ENCODE results near the gene HSPA2. TPM values are rescaled to one million over a fixed set of nuclear protein-coding genes. Genes with fewer than 3 reads are reported as not detected.
A peak's percentile ranks its signal among the peaks of the same experiment; 100 is the strongest.

Gene HSPA2
- polyA plus RNA-seq, 1 donor (not counting 4 experiments of a cell fraction or from before 2014, with no cell fraction given), result 12.0 TPM

DNA sequence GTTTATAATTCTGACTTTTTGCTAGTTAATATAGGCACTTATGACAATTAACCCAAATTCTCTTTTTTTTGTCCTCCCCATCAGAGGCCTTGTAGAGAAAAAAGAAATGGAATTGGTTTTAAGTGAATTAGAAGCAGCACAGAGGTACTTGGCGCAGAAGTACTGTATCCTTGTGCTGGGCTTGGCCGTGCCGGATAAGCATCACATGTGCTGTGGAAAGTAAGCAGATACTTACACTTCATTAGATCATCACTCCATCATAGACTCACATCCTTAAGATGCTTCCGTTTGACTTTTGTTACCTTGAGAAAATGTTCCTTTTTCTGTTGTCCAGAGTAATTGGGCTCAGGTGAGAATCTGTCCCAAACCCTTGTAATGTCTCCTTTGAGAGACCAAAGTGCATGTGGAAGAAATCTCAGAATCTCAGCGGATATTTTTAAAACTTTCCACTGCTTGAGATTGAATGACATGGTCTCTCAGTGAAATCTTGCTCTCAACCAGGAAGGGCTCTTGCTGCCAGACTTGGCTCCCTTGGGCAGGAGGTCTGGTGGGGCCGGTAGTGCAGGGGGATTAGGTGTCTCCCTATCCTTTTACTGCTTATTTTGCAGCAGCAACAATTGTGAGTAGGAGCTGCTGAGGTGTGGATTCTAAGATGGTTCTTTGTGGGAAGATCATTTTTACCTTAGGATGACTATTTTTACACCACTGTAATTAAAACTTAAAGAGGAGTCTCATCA is 34.0 kb downstream of the HSPA2 start:
- FAIRE-seq (no peak), DNase-seq (ENCODE audit: low read depth, low spot score) (no peak)
- TF ChIP-seq EZH2 (IDR thresholded peaks at IDR 0.05; ENCODE audit: low read length), result no peak
- TF ChIP-seq CTCF (optimal IDR thresholded peaks at IDR 0.05 in 1 of 3, IDR thresholded peaks at IDR 0.05 in 1 of 3, conservative IDR thresholded peaks at IDR 0.05 in 1 of 3; ENCODE audit: extremely low read depth in 1 of 3, insufficient read depth in 2 of 3, low read length in 3 of 3), result no peak
- Histone ChIP-seq H3K4me1 (ENCODE audit: control insufficient read depth, extremely low read depth, insufficient read depth, low read length) (peaks cover 1% of the 10 kb centered on the region), H4K20me1 (ENCODE audit: control insufficient read depth, extremely low read depth, insufficient read depth, low read length) (no peaks in the 10 kb centered on the region), H3K9me1 (ENCODE audit: control insufficient read depth, extremely low read depth, insufficient read depth, low read length) (no peaks in the 10 kb centered on the region), H3K27me3 (ENCODE audit: control insufficient read depth, extremely low read depth, insufficient read depth, low read length) (no peaks in the 10 kb centered on the region), H3K36me3 (ENCODE audit: control insufficient read depth in 2 of 2, extremely low read depth in 1 of 2, insufficient read depth in 2 of 2, low read length in 2 of 2) (no peaks in the 10 kb centered on the region), H3K4me2 (ENCODE audit: control insufficient read depth, extremely low read depth, insufficient read depth, low read depth, low read length) (no peak overlapping the region), H3K9me3 (ENCODE audit: control insufficient read depth, low read depth, low read length) (no peaks in the 10 kb centered on the region), H3K79me2 (ENCODE audit: control insufficient read depth, insufficient read depth, low read length) (no peaks in the 10 kb centered on the region), H2AFZ (ENCODE audit: control insufficient read depth, low read length) (no peak overlapping the region), H3K27ac (ENCODE audit: control insufficient read depth, insufficient read depth, low read length) (no peak overlapping the region), H3K9ac (ENCODE audit: control insufficient read depth, extremely low read depth, insufficient read depth, low read length) (no peak overlapping the region), H3K4me3 (ENCODE audit: control insufficient read depth in 2 of 3, extremely low read depth in 1 of 3, insufficient read depth in 2 of 3, low read depth in 1 of 3, low read length in 3 of 3) (no peak overlapping the region)
- dilution Hi-C loops (cut with MboI; ENCODE audit: extremely low pct_ligation_motif_present, low sequenced_read_pairs), result no loop called here

DNA sequence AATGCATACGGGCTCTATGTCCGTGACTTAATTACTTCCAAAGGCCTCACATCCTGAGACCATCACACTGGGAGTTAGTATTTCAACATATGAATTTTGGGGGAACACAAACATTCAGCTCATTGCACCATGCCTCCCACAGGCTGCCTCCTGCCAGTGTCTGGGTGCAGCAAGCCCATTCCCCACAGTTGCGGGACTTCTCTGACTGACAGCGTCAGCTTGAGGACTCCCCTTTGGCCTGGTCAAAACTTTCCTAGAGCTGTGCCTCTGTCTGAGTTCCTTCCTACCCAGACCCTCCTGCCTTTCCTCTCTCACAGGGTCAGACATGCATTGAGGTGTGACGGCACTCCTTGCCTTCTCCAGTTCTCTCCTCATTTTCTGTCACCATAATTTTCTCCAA is 36.7 kb downstream of the HSPA2 start:
- TF ChIP-seq CTCF (optimal IDR thresholded peaks at IDR 0.05 in 1 of 3, IDR thresholded peaks at IDR 0.05 in 1 of 3, conservative IDR thresholded peaks at IDR 0.05 in 1 of 3; ENCODE audit: extremely low read depth in 1 of 3, insufficient read depth in 2 of 3, low read length in 3 of 3) (no peak), EZH2 (IDR thresholded peaks at IDR 0.05; ENCODE audit: low read length) (no peak)
- H3K27me3 ChIP-seq (ENCODE audit: control insufficient read depth, extremely low read depth, insufficient read depth, low read length), result no peaks in the 10 kb centered on the region

More for the DNA sequence above, 36.7 kb downstream of the HSPA2 start:
- Histone ChIP-seq H4K20me1 (ENCODE audit: control insufficient read depth, extremely low read depth, insufficient read depth, low read length) (no peaks in the 10 kb centered on the region), H3K4me1 (ENCODE audit: control insufficient read depth, extremely low read depth, insufficient read depth, low read length) (no peaks in the 10 kb centered on the region), H3K4me3 (ENCODE audit: control insufficient read depth in 2 of 3, extremely low read depth in 1 of 3, insufficient read depth in 2 of 3, low read depth in 1 of 3, low read length in 3 of 3) (no peak overlapping the region), H3K9me1 (ENCODE audit: control insufficient read depth, extremely low read depth, insufficient read depth, low read length) (no peaks in the 10 kb centered on the region), H3K4me2 (ENCODE audit: control insufficient read depth, extremely low read depth, insufficient read depth, low read depth, low read length) (no peak overlapping the region), H3K27ac (ENCODE audit: control insufficient read depth, insufficient read depth, low read length) (no peak overlapping the region), H2AFZ (ENCODE audit: control insufficient read depth, low read length) (no peak overlapping the region), H3K79me2 (ENCODE audit: control insufficient read depth, insufficient read depth, low read length) (no peaks in the 10 kb centered on the region), H3K36me3 (ENCODE audit: control insufficient read depth in 2 of 2, extremely low read depth in 1 of 2, insufficient read depth in 2 of 2, low read length in 2 of 2) (no peaks in the 10 kb centered on the region), H3K9ac (ENCODE audit: control insufficient read depth, extremely low read depth, insufficient read depth, low read length) (no peak overlapping the region), H3K9me3 (ENCODE audit: control insufficient read depth, low read depth, low read length) (no peaks in the 10 kb centered on the region)
- dilution Hi-C loops (cut with MboI; ENCODE audit: extremely low pct_ligation_motif_present, low sequenced_read_pairs), result no loop called here
- FAIRE-seq (peak; percentile 44), DNase-seq (ENCODE audit: low read depth, low spot score) (no peak)
